ENCODE data around the gene LSAMP. TPM values are rescaled to one million over a fixed set of nuclear protein-coding genes. Genes with fewer than 3 reads are reported as not detected.

The LSAMP gene
- total and polyA plus RNA-seq, 2 donors (not counting 1 experiment from before 2014, with no cell fraction given): not detected

DNA sequence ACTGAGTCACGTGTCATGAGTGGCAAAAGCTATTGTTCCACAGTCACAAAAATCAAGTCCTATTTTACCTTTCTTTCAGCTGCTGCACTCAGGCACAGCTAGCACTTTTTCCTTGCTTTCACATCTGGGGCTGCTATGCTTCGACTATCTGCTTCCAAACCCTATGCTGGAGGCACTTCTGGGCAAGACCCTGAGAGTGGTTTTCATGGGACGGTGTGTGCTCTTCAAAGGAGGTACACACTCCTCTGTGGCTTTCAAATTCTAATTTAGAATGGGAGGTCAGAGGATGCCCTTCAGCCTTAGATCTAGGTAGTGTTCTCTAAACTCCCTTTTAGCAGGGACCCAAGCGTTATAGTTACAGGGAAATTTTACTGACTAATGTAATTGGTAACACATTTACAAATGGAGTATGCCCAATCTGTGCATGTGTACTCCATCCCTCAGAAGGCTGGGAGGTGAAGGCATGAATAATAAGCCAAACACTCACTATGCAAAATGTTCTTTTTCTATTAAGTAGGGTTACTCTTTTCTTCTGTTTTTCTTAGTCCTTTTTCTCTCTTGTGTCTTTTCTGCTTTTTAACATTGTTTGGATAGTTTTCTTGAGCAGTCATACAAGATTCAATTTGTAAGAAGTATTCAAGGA, 188.3 kb downstream of the LSAMP start:
- Histone ChIP-seq H3K27me3 (replicated peaks in 1 of 4; ENCODE audit: control extremely low read depth in 1 of 4, control insufficient read depth in 3 of 4, insufficient read depth in 4 of 4, low read length in 3 of 4) (no peaks in the 10 kb centered on the region), H2AFZ (ENCODE audit: insufficient read depth, low read depth, low read length, poor library complexity, severe bottlenecking) (no peak overlapping the region), H3K4me2 (replicated peaks; ENCODE audit: low read depth, low read length, poor library complexity, severe bottlenecking) (no peak overlapping the region), H3K79me2 (ENCODE audit: control insufficient read depth, insufficient read depth, low read length) (no peaks in the 10 kb centered on the region), H3K9ac (ENCODE audit: low read length) (no peak overlapping the region), H4K20me1 (ENCODE audit: control insufficient read depth, insufficient read depth, low read length, poor library complexity, severe bottlenecking) (no peaks in the 10 kb centered on the region), H3K4me3 (ENCODE audit: control extremely low read depth in 1 of 5, extremely low read depth in 1 of 5, insufficient read depth in 1 of 5, low read depth in 2 of 5, low read length in 4 of 5) (no peak overlapping the region), H3K9me3 (ENCODE audit: control extremely low read depth in 1 of 3, control insufficient read depth in 2 of 3, insufficient read depth in 1 of 3, low read length in 2 of 3) (no peaks in the 10 kb centered on the region), H3K4me1 (ENCODE audit: control insufficient read depth in 2 of 2, insufficient read depth in 2 of 2, low read length in 2 of 2) (no peaks in the 10 kb centered on the region), H3K27ac (ENCODE audit: low read length in 2 of 2) (no peak overlapping the region), H3K36me3 (replicated peaks in 1 of 2; ENCODE audit: control extremely low read depth in 1 of 2, control insufficient read depth in 1 of 2, extremely low read depth in 1 of 2, insufficient read depth in 2 of 2, low read length in 1 of 2) (no peaks in the 10 kb centered on the region)
- CTCF ChIA-PET: no interaction called here
- Mint-ChIP-seq H3K27me3 (peaks cover 3% of the 10 kb centered on the region), H3K27ac (no peak overlapping the region), H3K4me3 (no peak overlapping the region), H3K4me1 (no peaks in the 10 kb centered on the region), H3K9me3 (ENCODE audit: insufficient read depth) (no peaks in the 10 kb centered on the region)
- WGBS (ENCODE audit: insufficient coverage): 52% methylated on average over 3 of the region's 4 CpGs
- DNase-seq: no peak
- intact Hi-C loops (cut with micrococcal nuclease): no loop called here
- POLR2A ChIA-PET: no interaction called here
- TF ChIP-seq EZH2 (IDR thresholded peaks at IDR 0.05; ENCODE audit: borderline replicate concordance, insufficient read depth, low read depth, low read length, poor library complexity, severe bottlenecking): no peak
- TF ChIP-seq, protein P1, sequence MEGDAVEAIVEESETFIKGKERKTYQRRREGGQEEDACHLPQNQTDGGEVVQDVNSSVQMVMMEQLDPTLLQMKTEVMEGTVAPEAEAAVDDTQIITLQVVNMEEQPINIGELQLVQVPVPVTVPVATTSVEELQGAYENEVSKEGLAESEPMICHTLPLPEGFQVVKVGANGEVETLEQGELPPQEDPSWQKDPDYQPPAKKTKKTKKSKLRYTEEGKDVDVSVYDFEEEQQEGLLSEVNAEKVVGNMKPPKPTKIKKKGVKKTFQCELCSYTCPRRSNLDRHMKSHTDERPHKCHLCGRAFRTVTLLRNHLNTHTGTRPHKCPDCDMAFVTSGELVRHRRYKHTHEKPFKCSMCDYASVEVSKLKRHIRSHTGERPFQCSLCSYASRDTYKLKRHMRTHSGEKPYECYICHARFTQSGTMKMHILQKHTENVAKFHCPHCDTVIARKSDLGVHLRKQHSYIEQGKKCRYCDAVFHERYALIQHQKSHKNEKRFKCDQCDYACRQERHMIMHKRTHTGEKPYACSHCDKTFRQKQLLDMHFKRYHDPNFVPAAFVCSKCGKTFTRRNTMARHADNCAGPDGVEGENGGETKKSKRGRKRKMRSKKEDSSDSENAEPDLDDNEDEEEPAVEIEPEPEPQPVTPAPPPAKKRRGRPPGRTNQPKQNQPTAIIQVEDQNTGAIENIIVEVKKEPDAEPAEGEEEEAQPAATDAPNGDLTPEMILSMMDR (IDR thresholded peaks at IDR 0.05): no peak
- no peak for ATAC-seq (ENCODE audit: low read depth)

- H3K27me3 Mint-ChIP-seq: no peaks in the 10 kb centered on the region
- DNase-seq (no peak), ATAC-seq (ENCODE audit: low read depth) (no peak)
- H3K36me3 ChIP-seq (replicated peaks in 1 of 2; ENCODE audit: control extremely low read depth in 1 of 2, control insufficient read depth in 1 of 2, extremely low read depth in 1 of 2, insufficient read depth in 2 of 2, low read length in 1 of 2): no peaks in the 10 kb centered on the region
- H3K4me3 ChIP-seq (ENCODE audit: control extremely low read depth in 1 of 5, extremely low read depth in 1 of 5, insufficient read depth in 1 of 5, low read depth in 2 of 5, low read length in 4 of 5): no peak overlapping the region
- H3K9ac ChIP-seq (ENCODE audit: low read length): no peak overlapping the region
- H3K27ac Mint-ChIP-seq: no peak overlapping the region
- TF ChIP-seq, protein P1 (IDR thresholded peaks at IDR 0.05): no peak
- TF ChIP-seq EZH2 (IDR thresholded peaks at IDR 0.05; ENCODE audit: borderline replicate concordance, insufficient read depth, low read depth, low read length, poor library complexity, severe bottlenecking): no peak
- no peak overlapping the region for H3K4me3 Mint-ChIP-seq
- CTCF ChIA-PET: no interaction called here
- no peaks in the 10 kb centered on the region for H3K4me1 ChIP-seq (ENCODE audit: control insufficient read depth in 2 of 2, insufficient read depth in 2 of 2, low read length in 2 of 2)
- H3K9me3 Mint-ChIP-seq (ENCODE audit: insufficient read depth): no peaks in the 10 kb centered on the region
- intact Hi-C loops (cut with micrococcal nuclease): no loop called here
- H3K27me3 ChIP-seq (replicated peaks in 1 of 4; ENCODE audit: control extremely low read depth in 1 of 4, control insufficient read depth in 3 of 4, insufficient read depth in 4 of 4, low read length in 3 of 4): no peaks in the 10 kb centered on the region
- no peak overlapping the region for H2AFZ ChIP-seq (ENCODE audit: insufficient read depth, low read depth, low read length, poor library complexity, severe bottlenecking)
- H3K4me1 Mint-ChIP-seq: no peaks in the 10 kb centered on the region
- H3K4me2 ChIP-seq (replicated peaks; ENCODE audit: low read depth, low read length, poor library complexity, severe bottlenecking): no peak overlapping the region
- H3K9me3 ChIP-seq (ENCODE audit: control extremely low read depth in 1 of 3, control insufficient read depth in 2 of 3, insufficient read depth in 1 of 3, low read length in 2 of 3): no peaks in the 10 kb centered on the region
- H3K27ac ChIP-seq (ENCODE audit: low read length in 2 of 2): no peak overlapping the region
- WGBS (ENCODE audit: insufficient coverage): 80% methylated on average over 2 of the region's 3 CpGs
- no peaks in the 10 kb centered on the region for H4K20me1 ChIP-seq (ENCODE audit: control insufficient read depth, insufficient read depth, low read length, poor library complexity, severe bottlenecking)
- POLR2A ChIA-PET: no interaction called here
- no peaks in the 10 kb centered on the region for H3K79me2 ChIP-seq (ENCODE audit: control insufficient read depth, insufficient read depth, low read length)
Observed at GRCh38 chr3:116254541-116254940, 190.7 kb downstream of the LSAMP start.
